Naive B cell (primary cell): ENCODE results near the gene CYP3A5. TPM values are rescaled to one million over a fixed set of nuclear protein-coding genes. Genes with fewer than 3 reads are reported as not detected.

Source experiments
- ATAC-seq, 2 donors: fragments of 150-1000 bp; cut with Tn5 transposase; 2 replicates each; pipeline ENCODE4 v1.10.0; 2021; ENCODE audit warnings: low read depth in 2 of 2, mild to moderate bottlenecking in 2 of 2, moderate library complexity in 2 of 2
- DNase-seq: peaks from one replicate; pipeline ENCODE4 v3.0.0; 2022
- H3K27ac Mint-ChIP-seq, 6 donors: one replicate each; pipeline ENCODE4 v1.8.0; 2020 to 2022; ENCODE audit warnings: mild to moderate bottlenecking in 6 of 6, mixed read lengths in 6 of 6, moderate library complexity in 5 of 6, inconsistent platforms in 2 of 6
- H3K27me3 Mint-ChIP-seq, 3 donors: one replicate each; pipeline ENCODE4 v1.8.0; 2021 to 2022; ENCODE audit warnings: mixed read lengths in 3 of 3, mild to moderate bottlenecking in 1 of 3
- H3K36me3 Mint-ChIP-seq, 2 donors: one replicate each; pipeline ENCODE4 v1.8.0; 2020 to 2022; ENCODE audit warnings: mixed read lengths in 2 of 2, inconsistent platforms in 1 of 2, mild to moderate bottlenecking in 1 of 2
- H3K4me1 Mint-ChIP-seq, 3 donors: one replicate each; pipeline ENCODE4 v1.8.0; 2020 to 2022; ENCODE audit warnings: mixed read lengths in 3 of 3, inconsistent platforms in 1 of 3, mild to moderate bottlenecking in 1 of 3, moderate library complexity in 1 of 3
- H3K4me3 Mint-ChIP-seq, 8 donors: one replicate each; pipeline ENCODE4 v1.8.0; 2020 to 2022; ENCODE audit warnings: mild to moderate bottlenecking in 8 of 8, mixed read lengths in 8 of 8, moderate library complexity in 8 of 8, inconsistent platforms in 2 of 8
- H3K9me3 Mint-ChIP-seq, 7 donors: one replicate each; pipeline ENCODE4 v1.8.0; 2020 to 2022; ENCODE audit warnings: mixed read lengths in 7 of 7, mild to moderate bottlenecking in 5 of 7, inconsistent platforms in 2 of 7, moderate library complexity in 1 of 7
- polyA plus RNA-seq, 6 donors: library from polyadenylated mRNA; unstranded; fragments of 300-500 nt; fragmentation: Illumina TruSeq; gene quantifications; one replicate each; pipeline ENCODE4 v1.2.3, GENCODE V29; 2021; ENCODE audit warnings: low read depth in 6 of 6

CYP3A5 gene
- polyA plus RNA-seq, 6 donors from 2014 or later, result 0.40 to 0.52 TPM; not detected in 4

GRCh38 chr7:99607548-99607947 lies 72.2 kb downstream of the CYP3A5 start:
- ATAC-seq (no peak), DNase-seq (no peak)
- peaks cover 0 to 19% (median 7%) of the 10 kb centered on the region in 3 donors for H3K27me3 Mint-ChIP-seq
- no peak overlapping the region for H3K4me3 Mint-ChIP-seq
- peak overlapping the region in 1 of 6 donors; percentile 89 for H3K27ac Mint-ChIP-seq
- no peaks in the 10 kb centered on the region for H3K9me3 Mint-ChIP-seq
- H3K36me3 Mint-ChIP-seq, result no peaks in the 10 kb centered on the region
- H3K4me1 Mint-ChIP-seq, result no peaks in the 10 kb centered on the region

GRCh38 chr7:99606531-99606930 lies 73.3 kb downstream of the CYP3A5 start:
- Mint-ChIP-seq H3K27me3 (peaks cover 0 to 19% (median 7%) of the 10 kb centered on the region in 3 donors), H3K4me1 (no peaks in the 10 kb centered on the region), H3K9me3 (no peaks in the 10 kb centered on the region), H3K4me3 (no peak overlapping the region), H3K36me3 (no peaks in the 10 kb centered on the region), H3K27ac (no peak overlapping the region)
- no peak for ATAC-seq
- DNase-seq, result no peak

GRCh38 chr7:99605527-99605926 lies 74.3 kb downstream of the CYP3A5 start:
- Mint-ChIP-seq H3K9me3 (no peaks in the 10 kb centered on the region), H3K27ac (no peak overlapping the region), H3K4me3 (no peak overlapping the region), H3K4me1 (no peaks in the 10 kb centered on the region), H3K27me3 (peaks cover 0 to 16% (median 7%) of the 10 kb centered on the region in 3 donors), H3K36me3 (no peaks in the 10 kb centered on the region)
- no peak for ATAC-seq
- no peak for DNase-seq

- H3K4me3 Mint-ChIP-seq, result no peak overlapping the region
- no peaks in the 10 kb centered on the region for H3K36me3 Mint-ChIP-seq
- H3K27me3 Mint-ChIP-seq, result no peaks in the 10 kb centered on the region
- no peaks in the 10 kb centered on the region for H3K4me1 Mint-ChIP-seq
- H3K9me3 Mint-ChIP-seq, result no peaks in the 10 kb centered on the region
- DNase-seq, result no peak
- no peak overlapping the region for H3K27ac Mint-ChIP-seq
- no peak for ATAC-seq
Observed at GRCh38 chr7:99601656-99602310, 78.0 kb downstream of the CYP3A5 start.

GRCh38 chr7:99599836-99600235 lies 80.0 kb downstream of the CYP3A5 start:
- Mint-ChIP-seq H3K4me3 (no peak overlapping the region), H3K36me3 (no peaks in the 10 kb centered on the region), H3K27ac (peak overlapping the region in 1 of 6 donors; percentile 68), H3K4me1 (no peaks in the 10 kb centered on the region), H3K9me3 (no peaks in the 10 kb centered on the region), H3K27me3 (no peaks in the 10 kb centered on the region)
- no peak for DNase-seq
- no peak for ATAC-seq

Other genes starting within 250 kb of the CYP3A5 start
- 1 to 10 TPM; 2.3 to 6.3 (median 3.5) TPM for gene PTCD1, start 241.2 kb downstream of the CYP3A5 start, polyA plus RNA-seq
- gene CPSF4, start 241.1 kb downstream of the CYP3A5 start, polyA plus RNA-seq, result 10 to 100 TPM; 21.5 to 51.4 (median 24.5) TPM
- gene ATP5MF, start 213.8 kb downstream of the CYP3A5 start, polyA plus RNA-seq, result 100 to 1,000 TPM; 341 to 412 (median 366) TPM
- gene ZNF789, start 207.1 kb downstream of the CYP3A5 start, polyA plus RNA-seq, result 1 to 10 TPM; 6.3 to 9.4 (median 7.0) TPM
- gene ZNF394, start 179.7 kb downstream of the CYP3A5 start, polyA plus RNA-seq, result 10 to 100 TPM; 47.3 to 71.6 (median 64.5) TPM
- 1 to 10 TPM; 2.8 to 8.1 (median 4.2) TPM for gene ZKSCAN5, start 175.3 kb downstream of the CYP3A5 start, polyA plus RNA-seq
- gene FAM200A, start 127.9 kb downstream of the CYP3A5 start, polyA plus RNA-seq, result 1 to 10 TPM; 3.5 to 6.4 (median 5.3) TPM
- gene ZNF655, start 121.4 kb downstream of the CYP3A5 start, polyA plus RNA-seq, result 10 to 100 TPM; 55.4 to 90.0 (median 68.5) TPM
- gene TMEM225B, start 81.7 kb downstream of the CYP3A5 start, polyA plus RNA-seq, result 1 to 10 TPM in 5 of 6 donors, not detected in 1; 1.1 to 2.7 (median 1.3) TPM
- 10 to 100 TPM in 5 of 6 donors, 1 to 10 TPM in 1; 8.8 to 19.0 (median 12.1) TPM for gene ZSCAN25, start 63.0 kb downstream of the CYP3A5 start, polyA plus RNA-seq
- gene CYP3A7, start 55.2 kb upstream of the CYP3A5 start, polyA plus RNA-seq, result not detected
- gene CYP3A4, start 104.2 kb upstream of the CYP3A5 start, polyA plus RNA-seq, result not detected
- gene CYP3A43, start 148.0 kb upstream of the CYP3A5 start, polyA plus RNA-seq, result not detected
- not detected for gene OR2AE1, start 197.0 kb upstream of the CYP3A5 start, polyA plus RNA-seq
- gene TRIM4, start 239.5 kb upstream of the CYP3A5 start, polyA plus RNA-seq, result 10 to 100 TPM; 12.6 to 39.2 (median 23.1) TPM
- gene GJC3, start 249.6 kb upstream of the CYP3A5 start, polyA plus RNA-seq, result not detected